SU-DHL-6 (cell line): ENCODE measurements around the gene KCNE1.

Experiments
- H2AFZ ChIP-seq: fragments of 200-600 bp; sonication (generic); 2 replicates; pipeline ENCODE4 v1.6.1; 2014; ENCODE audit warnings: low read depth, mild to moderate bottlenecking, moderate library complexity, mixed read lengths, antibody characterized with exemption, low read length; ENCODE audit not compliant: severe bottlenecking
- H3F3A ChIP-seq: fragments of 200-600 bp; shearing (Covaris generic); 2 replicates; pipeline ENCODE4 v1.6.0; 2016; ENCODE audit warnings: antibody characterized with exemption, mild to moderate bottlenecking; ENCODE audit not compliant: insufficient read depth
- H3K27ac ChIP-seq: fragments of 200-600 bp; sonication (generic); 2 replicates; pipeline ENCODE4 v1.5.1; 2016; ENCODE audit warnings: low read depth, mild to moderate bottlenecking, low read length, moderate library complexity, mixed read lengths
- H3K27me3 ChIP-seq: fragments of 200-600 bp; sonication (generic), shearing (Covaris generic); 2 replicates; pipeline ENCODE4 v1.6.0; 2014; ENCODE audit warnings: mild to moderate bottlenecking, low read length
- H3K36me3 ChIP-seq: fragments of 200-600 bp; sonication (generic); 2 replicates; pipeline ENCODE4 v1.6.1; 2014; ENCODE audit warnings: mild to moderate bottlenecking, low read length, mixed read lengths
- H3K4me2 ChIP-seq: fragments of 300-600, 200-600 bp; shearing (Covaris generic), sonication (generic); 2 replicates; pipeline ENCODE4 v1.6.0; 2014; ENCODE audit warnings: low read length, low read depth, mild to moderate bottlenecking; ENCODE audit not compliant: poor library complexity, severe bottlenecking
- H3K4me3 ChIP-seq: fragments of 200-600 bp; sonication (generic); 2 replicates; pipeline ENCODE4 v1.5.1; 2014; ENCODE audit warnings: antibody characterized with exemption, low read length, mild to moderate bottlenecking, mixed read lengths; ENCODE audit not compliant: insufficient read depth, poor library complexity, severe bottlenecking
- H3K79me2 ChIP-seq: fragments of 200-600 bp; sonication (generic); 2 replicates; pipeline ENCODE4 v1.6.1; 2014; ENCODE audit warnings: mild to moderate bottlenecking, low read length, moderate library complexity; ENCODE audit not compliant: insufficient read depth
- H3K9ac ChIP-seq: fragments of 200-600 bp; sonication (generic); 2 replicates; pipeline ENCODE4 v1.7.0; 2014; ENCODE audit warnings: mild to moderate bottlenecking, low read length
- H3K9me2 ChIP-seq: fragments of 200-600 bp; sonication (generic); replicated peaks from 2 replicates; pipeline ENCODE4 v1.6.1; 2014; ENCODE audit warnings: low read length; ENCODE audit not compliant: insufficient read depth
- H3K9me3 ChIP-seq: fragments of 200-600 bp; sonication (generic); 2 replicates; pipeline ENCODE4 v1.6.1; 2014; ENCODE audit warnings: low read length, mixed read lengths; ENCODE audit not compliant: insufficient read depth
- H4K20me1 ChIP-seq: fragments of 200-600 bp; sonication (generic); 2 replicates; pipeline ENCODE4 v1.6.1; 2014; ENCODE audit warnings: low read depth, mild to moderate bottlenecking, antibody characterized with exemption, low read length, moderate library complexity, mixed read lengths
- EZH2phosphoT487 ChIP-seq: fragments of 200-600 bp; sonication (generic), shearing (Covaris generic); conservative IDR thresholded peaks from 2 replicates; pipeline ENCODE4 v1.6.1; 2018; ENCODE audit warnings: mild to moderate bottlenecking, antibody characterized with exemption, low read length, moderate library complexity, mixed read lengths
- TF ChIP-seq, protein P1 (sequence below): fragments of 200-600 bp; sonication (generic); IDR thresholded peaks from one replicate; pipeline ENCODE4 v1.5.1; 2017; ENCODE audit warnings: antibody characterized with exemption, mild to moderate bottlenecking, low read length, moderate library complexity; ENCODE audit not compliant: insufficient read depth, poor library complexity, severe bottlenecking

KCNE1 gene

DNA sequence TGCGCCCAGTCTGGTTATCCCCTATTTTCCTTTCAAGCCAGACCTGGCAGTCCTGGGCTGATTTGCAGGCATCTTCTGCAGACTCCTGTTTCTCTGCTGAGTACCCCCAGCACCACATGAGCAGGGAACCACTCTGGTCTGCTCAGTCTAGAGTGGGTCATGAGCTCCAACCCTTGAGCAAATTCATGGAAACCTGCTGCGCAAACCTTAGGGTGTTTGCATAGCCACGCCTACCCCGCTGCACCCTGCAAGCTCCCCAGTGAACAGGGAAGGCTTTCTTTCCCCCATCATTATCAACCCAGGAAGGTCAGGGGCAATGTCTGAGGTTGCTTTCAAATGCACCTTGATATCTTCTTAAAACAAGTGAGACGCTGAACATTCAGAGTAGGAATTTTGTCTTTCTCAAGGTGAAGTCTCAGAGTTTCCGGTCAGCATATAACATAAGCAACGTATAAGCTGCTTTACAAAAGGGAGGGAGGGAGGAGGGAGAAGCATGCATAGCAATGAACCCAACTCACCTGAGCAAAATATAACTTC, 11.1 kb upstream of the KCNE1 start:
- no peaks in the 10 kb centered on the region for H3K36me3 ChIP-seq
- H4K20me1 ChIP-seq, result no peaks in the 10 kb centered on the region
- TF ChIP-seq, protein P1, sequence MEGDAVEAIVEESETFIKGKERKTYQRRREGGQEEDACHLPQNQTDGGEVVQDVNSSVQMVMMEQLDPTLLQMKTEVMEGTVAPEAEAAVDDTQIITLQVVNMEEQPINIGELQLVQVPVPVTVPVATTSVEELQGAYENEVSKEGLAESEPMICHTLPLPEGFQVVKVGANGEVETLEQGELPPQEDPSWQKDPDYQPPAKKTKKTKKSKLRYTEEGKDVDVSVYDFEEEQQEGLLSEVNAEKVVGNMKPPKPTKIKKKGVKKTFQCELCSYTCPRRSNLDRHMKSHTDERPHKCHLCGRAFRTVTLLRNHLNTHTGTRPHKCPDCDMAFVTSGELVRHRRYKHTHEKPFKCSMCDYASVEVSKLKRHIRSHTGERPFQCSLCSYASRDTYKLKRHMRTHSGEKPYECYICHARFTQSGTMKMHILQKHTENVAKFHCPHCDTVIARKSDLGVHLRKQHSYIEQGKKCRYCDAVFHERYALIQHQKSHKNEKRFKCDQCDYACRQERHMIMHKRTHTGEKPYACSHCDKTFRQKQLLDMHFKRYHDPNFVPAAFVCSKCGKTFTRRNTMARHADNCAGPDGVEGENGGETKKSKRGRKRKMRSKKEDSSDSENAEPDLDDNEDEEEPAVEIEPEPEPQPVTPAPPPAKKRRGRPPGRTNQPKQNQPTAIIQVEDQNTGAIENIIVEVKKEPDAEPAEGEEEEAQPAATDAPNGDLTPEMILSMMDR, result no peak
- TF ChIP-seq EZH2phosphoT487, result no peak
- H3F3A ChIP-seq, result no peaks in the 10 kb centered on the region
- H3K4me2 ChIP-seq, result no peak overlapping the region
- no peaks in the 10 kb centered on the region for H3K9me2 ChIP-seq
- H3K4me3 ChIP-seq, result no peak overlapping the region
- H2AFZ ChIP-seq, result no peak overlapping the region
- no peak overlapping the region for H3K9ac ChIP-seq
- H3K9me3 ChIP-seq, result no peaks in the 10 kb centered on the region
- H3K27me3 ChIP-seq, result no peaks in the 10 kb centered on the region
- H3K27ac ChIP-seq, result no peak overlapping the region
- H3K79me2 ChIP-seq, result no peaks in the 10 kb centered on the region

DNA sequence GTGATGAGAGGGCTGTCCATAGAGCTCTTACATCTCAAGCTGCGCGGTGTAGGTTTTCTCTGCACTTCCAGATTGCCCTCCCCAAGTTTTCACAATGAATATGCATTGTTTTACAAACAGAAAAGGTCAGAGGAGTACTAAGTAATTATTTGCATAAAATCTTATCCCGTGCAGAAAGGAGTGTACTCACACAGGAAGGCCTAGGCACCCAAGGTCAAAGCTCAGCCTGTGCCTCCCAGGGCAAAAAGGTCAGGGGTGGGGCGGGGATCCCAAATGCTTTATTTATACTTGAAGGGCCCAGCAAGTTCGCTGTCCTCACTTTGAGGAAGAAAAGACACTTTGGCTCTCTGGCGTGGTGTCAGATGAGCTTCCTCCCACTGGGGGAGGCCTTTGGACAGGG, 10.3 kb upstream of the KCNE1 start:
- Histone ChIP-seq H4K20me1 (no peaks in the 10 kb centered on the region), H3F3A (no peaks in the 10 kb centered on the region), H3K27ac (no peak overlapping the region), H3K9me2 (no peaks in the 10 kb centered on the region), H3K9ac (no peak overlapping the region), H3K9me3 (no peaks in the 10 kb centered on the region), H3K79me2 (no peaks in the 10 kb centered on the region), H3K4me3 (no peak overlapping the region), H3K4me2 (no peak overlapping the region), H3K36me3 (no peaks in the 10 kb centered on the region), H3K27me3 (no peaks in the 10 kb centered on the region), H2AFZ (no peak overlapping the region)
- no peak for TF ChIP-seq EZH2phosphoT487
- TF ChIP-seq, protein P1, result no peak

DNA sequence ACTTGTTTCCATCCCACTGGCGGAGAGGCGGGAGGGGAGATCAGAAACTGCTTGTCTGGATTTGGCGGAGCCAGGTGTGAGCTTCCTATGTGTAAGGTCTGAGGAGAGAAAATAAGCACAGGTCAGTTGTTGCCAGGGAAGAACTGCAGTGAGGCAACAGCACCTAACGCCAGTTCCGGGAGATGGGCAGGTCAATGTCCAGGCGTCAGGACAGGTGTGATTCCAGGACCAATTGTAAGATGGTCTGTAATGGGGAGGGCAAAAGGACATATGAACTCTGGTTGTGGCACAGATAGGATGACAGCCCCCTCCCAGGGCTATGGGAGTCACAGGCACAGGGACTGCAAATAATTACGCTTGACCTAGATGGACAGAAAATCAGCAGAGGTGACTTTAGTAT, 9.6 kb upstream of the KCNE1 start:
- Histone ChIP-seq H3K9ac (no peak overlapping the region), H3K36me3 (no peaks in the 10 kb centered on the region), H3K27me3 (no peaks in the 10 kb centered on the region), H3K27ac (no peak overlapping the region), H3F3A (no peaks in the 10 kb centered on the region), H3K9me3 (no peaks in the 10 kb centered on the region), H3K9me2 (no peaks in the 10 kb centered on the region), H4K20me1 (no peaks in the 10 kb centered on the region), H2AFZ (no peak overlapping the region), H3K4me3 (no peak overlapping the region), H3K4me2 (no peak overlapping the region), H3K79me2 (no peaks in the 10 kb centered on the region)
- no peak for TF ChIP-seq EZH2phosphoT487
- TF ChIP-seq, protein P1, result no peak
